Hepatocyte (in vitro differentiated cells): ENCODE measurements around the gene INPP5B. TPM values are rescaled to one million over a fixed set of nuclear protein-coding genes. Genes with fewer than 3 reads are reported as not detected.

Experiments
- DNase-seq: peaks from one replicate; pipeline ENCODE4 v3.0.0-alpha.2; 2016; ENCODE audit warnings: low spot score
- H2AFZ ChIP-seq: fragments of 200-600 bp; sonication (generic); 2 replicates; pipeline ENCODE4 v1.6.0; 2016; ENCODE audit warnings: antibody characterized with exemption, mild to moderate bottlenecking
- H3K27ac ChIP-seq: fragments of 200-600 bp; sonication (generic); 2 replicates; pipeline ENCODE4 v1.5.1; 2016; ENCODE audit warnings: mild to moderate bottlenecking
- H3K27me3 ChIP-seq: fragments of 200-600 bp; sonication (generic); 2 replicates; pipeline ENCODE4 v1.6.1; 2016
- H3K36me3 ChIP-seq: fragments of 200-600 bp; sonication (generic); replicated peaks from 2 replicates; pipeline ENCODE4 v1.5.1; 2016; ENCODE audit warnings: low read depth; ENCODE audit not compliant: insufficient read depth
- H3K4me1 ChIP-seq: fragments of 200-600 bp; sonication (generic); 2 replicates; pipeline ENCODE4 v1.5.1; 2016; ENCODE audit warnings: mild to moderate bottlenecking, moderate library complexity; ENCODE audit not compliant: insufficient read depth
- H3K4me2 ChIP-seq: fragments of 200-600 bp; sonication (generic); 2 replicates; pipeline ENCODE4 v1.6.0; 2016
- H3K4me3 ChIP-seq: fragments of 200-600 bp; sonication (generic); 2 replicates; pipeline ENCODE4 v1.5.1; 2016; ENCODE audit warnings: mild to moderate bottlenecking
- H3K79me2 ChIP-seq: fragments of 200-600 bp; sonication (generic); 2 replicates; pipeline ENCODE4 v1.6.0; 2017; ENCODE audit warnings: mild to moderate bottlenecking
- H3K9me2 ChIP-seq: fragments of 200-600 bp; sonication (generic); replicated peaks from 2 replicates; pipeline ENCODE4 v1.6.0; 2017; ENCODE audit warnings: mild to moderate bottlenecking; ENCODE audit not compliant: insufficient read depth
- H3K9me3 ChIP-seq: fragments of 200-600 bp; sonication (generic); 2 replicates; pipeline ENCODE4 v1.5.1; 2016; ENCODE audit warnings: low read depth, mild to moderate bottlenecking
- H4K20me1 ChIP-seq: fragments of 200-600 bp; sonication (generic); 2 replicates; pipeline ENCODE4 v1.6.0; 2016; ENCODE audit warnings: mild to moderate bottlenecking; ENCODE audit not compliant: insufficient read depth, poor library complexity, severe bottlenecking
- EZH2 ChIP-seq: fragments of 200-600 bp; sonication (generic); IDR thresholded peaks from 2 replicates; pipeline ENCODE4 v1.6.1; 2016; ENCODE audit warnings: antibody characterized with exemption, mild to moderate bottlenecking, borderline replicate concordance
- EZH2phosphoT487 ChIP-seq: fragments of 200-600 bp; sonication (generic); IDR thresholded peaks from one replicate; pipeline ENCODE4 v1.6.1; 2018; ENCODE audit warnings: antibody characterized with exemption, mild to moderate bottlenecking, low read depth, moderate library complexity; ENCODE audit not compliant: unreplicated experiment, severe bottlenecking
- WGBS: methylation state at CpG from one replicate; pipeline ENCODE4 v1.1.6; 2016; ENCODE audit warnings: low lambda C conversion rate; ENCODE audit errors: missing lambda C conversion rate; 5-methylcytosine and 5-hydroxymethylcytosine counted together
- polyA plus RNA-seq: library from polyadenylated mRNA; unstranded; fragments of >200 nt; fragmentation: Nextera tagmentation; extraction: Ambion mirVana; gene quantifications from 2 replicates; pipeline ENCODE4 v1.2.1, GENCODE V29; 2016
- total RNA-seq: library from RNA; depleted of rRNA; stranded (reverse); fragments of >200 nt; gene quantifications from 2 replicates; pipeline ENCODE4 v1.2.3, GENCODE V29; 2014
- TF ChIP-seq, protein P1 (sequence below): fragments of 200-600 bp; sonication (generic); IDR thresholded peaks from 2 replicates; pipeline ENCODE4 v1.5.1; 2016; ENCODE audit warnings: antibody characterized with exemption, mild to moderate bottlenecking; ENCODE audit not compliant: poor library complexity

The INPP5B gene
- total and polyA plus RNA-seq, 2 experiments from 2014 or later, result 9.3 to 18.3 TPM

DNA sequence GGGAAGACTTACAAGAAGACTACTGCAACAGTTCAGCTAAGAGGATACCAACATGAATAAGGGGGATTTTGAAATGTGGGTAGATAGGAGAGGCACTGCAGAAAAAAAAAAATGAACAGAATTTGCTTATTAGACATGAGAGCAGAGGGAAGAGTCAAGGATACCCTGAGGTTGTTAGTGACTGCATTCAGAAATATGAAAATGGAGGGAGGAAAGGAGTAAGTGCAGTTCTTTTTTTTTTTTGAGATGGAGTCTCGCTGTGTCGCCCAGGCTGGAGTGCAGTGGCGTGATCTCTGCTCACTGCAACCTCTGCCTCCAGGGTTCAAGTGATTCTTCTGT, 23.3 kb downstream of the INPP5B start:
- H4K20me1 ChIP-seq, result no peaks in the 10 kb centered on the region
- no peaks in the 10 kb centered on the region for H3K36me3 ChIP-seq
- no peaks in the 10 kb centered on the region for H3K27me3 ChIP-seq
- H3K4me3 ChIP-seq, result no peak overlapping the region
- no peaks in the 10 kb centered on the region for H3K9me2 ChIP-seq
- peaks cover 42% of the 10 kb centered on the region for H3K79me2 ChIP-seq
- no peak overlapping the region for H3K4me2 ChIP-seq
- H2AFZ ChIP-seq, result no peak overlapping the region
- no peak for DNase-seq
- H3K4me1 ChIP-seq, result no peaks in the 10 kb centered on the region
- no peaks in the 10 kb centered on the region for H3K9me3 ChIP-seq
- H3K27ac ChIP-seq, result no peak overlapping the region
- 87% methylated on average over 3 of the region's 3 CpGs for WGBS
- TF ChIP-seq EZH2, result no peak
- no peak for TF ChIP-seq EZH2phosphoT487
- TF ChIP-seq, protein P1, sequence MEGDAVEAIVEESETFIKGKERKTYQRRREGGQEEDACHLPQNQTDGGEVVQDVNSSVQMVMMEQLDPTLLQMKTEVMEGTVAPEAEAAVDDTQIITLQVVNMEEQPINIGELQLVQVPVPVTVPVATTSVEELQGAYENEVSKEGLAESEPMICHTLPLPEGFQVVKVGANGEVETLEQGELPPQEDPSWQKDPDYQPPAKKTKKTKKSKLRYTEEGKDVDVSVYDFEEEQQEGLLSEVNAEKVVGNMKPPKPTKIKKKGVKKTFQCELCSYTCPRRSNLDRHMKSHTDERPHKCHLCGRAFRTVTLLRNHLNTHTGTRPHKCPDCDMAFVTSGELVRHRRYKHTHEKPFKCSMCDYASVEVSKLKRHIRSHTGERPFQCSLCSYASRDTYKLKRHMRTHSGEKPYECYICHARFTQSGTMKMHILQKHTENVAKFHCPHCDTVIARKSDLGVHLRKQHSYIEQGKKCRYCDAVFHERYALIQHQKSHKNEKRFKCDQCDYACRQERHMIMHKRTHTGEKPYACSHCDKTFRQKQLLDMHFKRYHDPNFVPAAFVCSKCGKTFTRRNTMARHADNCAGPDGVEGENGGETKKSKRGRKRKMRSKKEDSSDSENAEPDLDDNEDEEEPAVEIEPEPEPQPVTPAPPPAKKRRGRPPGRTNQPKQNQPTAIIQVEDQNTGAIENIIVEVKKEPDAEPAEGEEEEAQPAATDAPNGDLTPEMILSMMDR, result no peak

DNA sequence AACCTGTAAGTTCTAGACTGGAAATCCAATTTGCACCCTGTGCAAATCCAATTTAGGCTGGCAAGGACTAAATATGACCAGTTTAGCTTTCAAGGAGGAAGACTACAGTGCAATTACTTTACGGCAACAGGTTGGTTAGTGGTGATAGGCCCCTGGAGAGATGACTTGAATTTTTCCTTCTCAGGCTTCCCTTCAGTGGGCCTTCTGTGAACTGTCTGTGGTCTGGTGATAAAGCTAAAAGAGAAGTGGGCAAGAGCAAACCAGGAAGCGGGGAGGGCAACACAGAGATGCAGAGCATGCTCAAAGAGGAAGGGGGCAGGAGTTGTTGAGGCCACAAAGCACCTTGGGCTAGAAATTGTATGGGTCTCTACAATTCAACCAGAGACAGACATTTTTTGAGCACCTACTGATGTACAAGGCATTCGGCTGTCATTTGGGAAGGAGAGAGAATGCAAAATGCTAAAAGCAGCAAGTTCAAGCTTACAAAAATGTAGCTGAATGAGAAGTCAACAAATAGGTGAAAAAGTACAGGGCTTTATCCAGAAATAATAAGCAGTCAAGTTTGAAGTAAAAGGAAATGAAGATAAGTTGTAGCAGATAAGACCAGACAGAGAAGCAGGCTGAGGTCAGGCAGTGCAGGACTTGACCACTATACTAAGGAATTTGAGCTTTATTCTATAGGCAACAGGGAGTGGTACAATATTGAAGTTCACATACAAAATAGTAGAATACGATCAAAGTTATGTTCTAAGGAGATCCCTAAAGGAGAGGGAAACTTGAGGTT, 23.9 kb downstream of the INPP5B start:
- Histone ChIP-seq H3K4me3 (no peak overlapping the region), H3K27ac (no peak overlapping the region), H3K79me2 (peaks cover 38% of the 10 kb centered on the region), H3K27me3 (no peaks in the 10 kb centered on the region), H4K20me1 (no peaks in the 10 kb centered on the region), H2AFZ (no peak overlapping the region), H3K9me3 (no peaks in the 10 kb centered on the region), H3K36me3 (no peaks in the 10 kb centered on the region), H3K9me2 (no peaks in the 10 kb centered on the region), H3K4me2 (no peak overlapping the region), H3K4me1 (no peaks in the 10 kb centered on the region)
- no peak for DNase-seq
- TF ChIP-seq EZH2 (no peak), EZH2phosphoT487 (no peak)
- TF ChIP-seq, protein P1, result no peak
- 83% methylated on average over 4 of the region's 4 CpGs for WGBS

DNA sequence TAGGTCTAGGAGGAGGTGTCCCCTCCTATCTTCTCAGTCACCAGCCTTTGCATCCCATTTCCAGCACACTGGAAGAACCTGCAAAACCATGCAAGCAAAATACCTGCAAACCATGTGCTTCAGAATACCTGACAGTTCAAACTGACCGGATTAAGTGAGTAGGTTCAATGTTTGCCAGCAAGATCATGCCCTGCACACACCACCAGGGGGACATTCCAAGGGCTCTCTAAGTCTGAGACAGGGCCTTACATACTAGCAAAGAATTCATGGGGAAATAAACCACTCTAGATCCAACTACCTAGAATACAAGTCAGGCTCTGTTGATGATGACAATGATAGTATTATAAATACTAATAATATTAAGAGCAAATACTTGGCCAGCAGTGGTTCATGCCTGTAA, 27.6 kb downstream of the INPP5B start:
- H3K4me1 ChIP-seq, result no peaks in the 10 kb centered on the region
- TF ChIP-seq, protein P1, result peak; percentile 23
- no peak for TF ChIP-seq EZH2phosphoT487

More for the DNA sequence above, 27.6 kb downstream of the INPP5B start:
- no peak overlapping the region for H2AFZ ChIP-seq
- no peak overlapping the region for H3K27ac ChIP-seq
- no peaks in the 10 kb centered on the region for H3K9me3 ChIP-seq
- no peak overlapping the region for H3K4me2 ChIP-seq
- H3K4me3 ChIP-seq, result no peak overlapping the region
- H3K27me3 ChIP-seq, result no peaks in the 10 kb centered on the region
- WGBS, result 72% methylated on average over 1 of the region's 1 CpG
- H4K20me1 ChIP-seq, result no peaks in the 10 kb centered on the region
- peak; percentile 26 for DNase-seq
- no peaks in the 10 kb centered on the region for H3K9me2 ChIP-seq
- peaks cover 34% of the 10 kb centered on the region for H3K79me2 ChIP-seq
- no peaks in the 10 kb centered on the region for H3K36me3 ChIP-seq
